ENCODE measurements around the gene NKX6-2.

NKX6-2 gene

GRCh38 chr10:132764108-132764507 is 21.8 kb downstream of the NKX6-2 start:
- H3K27me3 ChIP-seq (ENCODE audit: control insufficient read depth, insufficient read depth, low read length), result no peaks in the 10 kb centered on the region
- H3K4me3 ChIP-seq (ENCODE audit: low read depth, low read length), result no peak overlapping the region
- H3K4me1 ChIP-seq (ENCODE audit: control insufficient read depth, insufficient read depth, low read length), result no peaks in the 10 kb centered on the region
- H3K36me3 ChIP-seq (ENCODE audit: control insufficient read depth, insufficient read depth, low read length), result no peaks in the 10 kb centered on the region
- H3K9ac ChIP-seq (ENCODE audit: low read length), result no peak overlapping the region
- no peak overlapping the region for H3K27ac ChIP-seq (ENCODE audit: low read depth, low read length)
- peaks cover 7% of the 10 kb centered on the region; the same call in 1 of the 2 replicates for H3K9me3 ChIP-seq (ENCODE audit: control insufficient read depth, insufficient read depth, low read depth, low read length)

DNA sequence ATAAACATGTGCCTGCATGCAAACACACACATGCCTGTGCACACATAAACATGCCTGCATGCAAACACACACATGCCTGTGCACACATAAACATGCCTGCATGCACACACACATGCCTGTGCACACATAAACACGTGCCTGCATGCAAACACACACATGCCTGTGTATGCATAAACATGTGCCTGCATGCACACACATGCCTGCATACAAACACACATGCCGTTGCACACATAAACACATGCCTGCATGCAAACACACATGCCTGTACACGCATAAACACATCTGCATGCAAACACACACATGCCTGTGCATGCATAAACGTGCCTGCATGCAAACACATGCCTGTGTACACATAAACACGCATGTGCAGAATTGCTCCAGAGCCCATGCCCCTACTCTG is 22.4 kb downstream of the NKX6-2 start:
- no peaks in the 10 kb centered on the region for H3K27me3 ChIP-seq (ENCODE audit: control insufficient read depth, insufficient read depth, low read length)
- peaks cover 7% of the 10 kb centered on the region; the same call in 1 of the 2 replicates for H3K9me3 ChIP-seq (ENCODE audit: control insufficient read depth, insufficient read depth, low read depth, low read length)
- no peak overlapping the region for H3K4me3 ChIP-seq (ENCODE audit: low read depth, low read length)
- no peaks in the 10 kb centered on the region for H3K4me1 ChIP-seq (ENCODE audit: control insufficient read depth, insufficient read depth, low read length)
- H3K9ac ChIP-seq (ENCODE audit: low read length), result no peak overlapping the region
- H3K27ac ChIP-seq (ENCODE audit: low read depth, low read length), result no peak overlapping the region
- no peaks in the 10 kb centered on the region for H3K36me3 ChIP-seq (ENCODE audit: control insufficient read depth, insufficient read depth, low read length)

DNA sequence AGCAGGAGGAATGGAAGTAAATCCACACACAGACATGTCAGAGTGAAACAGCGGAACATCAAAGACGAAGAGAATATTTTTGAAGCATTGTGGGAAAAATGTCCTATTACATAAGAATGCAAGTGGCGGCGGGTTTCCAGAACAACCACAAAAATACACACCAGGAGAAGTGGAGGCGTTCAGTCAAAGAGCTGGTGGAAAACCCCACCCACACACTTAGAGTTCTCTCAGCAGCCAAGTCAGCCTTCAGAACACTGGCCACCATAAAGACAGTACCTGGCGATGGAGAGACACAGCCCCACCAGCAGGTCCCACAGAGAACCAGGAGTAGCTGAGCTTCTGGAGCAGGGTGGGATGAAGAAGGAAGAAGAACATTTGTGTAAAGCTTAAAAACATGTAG is 23.7 kb downstream of the NKX6-2 start:
- Histone ChIP-seq H3K36me3 (ENCODE audit: control insufficient read depth, insufficient read depth, low read length) (no peaks in the 10 kb centered on the region), H3K27me3 (ENCODE audit: control insufficient read depth, insufficient read depth, low read length) (no peaks in the 10 kb centered on the region), H3K27ac (ENCODE audit: low read depth, low read length) (no peak overlapping the region), H3K9me3 (ENCODE audit: control insufficient read depth, insufficient read depth, low read depth, low read length) (peaks cover 7% of the 10 kb centered on the region; the same call in 1 of the 2 replicates), H3K4me3 (ENCODE audit: low read depth, low read length) (no peak overlapping the region), H3K9ac (ENCODE audit: low read length) (no peak overlapping the region), H3K4me1 (ENCODE audit: control insufficient read depth, insufficient read depth, low read length) (no peaks in the 10 kb centered on the region)

DNA sequence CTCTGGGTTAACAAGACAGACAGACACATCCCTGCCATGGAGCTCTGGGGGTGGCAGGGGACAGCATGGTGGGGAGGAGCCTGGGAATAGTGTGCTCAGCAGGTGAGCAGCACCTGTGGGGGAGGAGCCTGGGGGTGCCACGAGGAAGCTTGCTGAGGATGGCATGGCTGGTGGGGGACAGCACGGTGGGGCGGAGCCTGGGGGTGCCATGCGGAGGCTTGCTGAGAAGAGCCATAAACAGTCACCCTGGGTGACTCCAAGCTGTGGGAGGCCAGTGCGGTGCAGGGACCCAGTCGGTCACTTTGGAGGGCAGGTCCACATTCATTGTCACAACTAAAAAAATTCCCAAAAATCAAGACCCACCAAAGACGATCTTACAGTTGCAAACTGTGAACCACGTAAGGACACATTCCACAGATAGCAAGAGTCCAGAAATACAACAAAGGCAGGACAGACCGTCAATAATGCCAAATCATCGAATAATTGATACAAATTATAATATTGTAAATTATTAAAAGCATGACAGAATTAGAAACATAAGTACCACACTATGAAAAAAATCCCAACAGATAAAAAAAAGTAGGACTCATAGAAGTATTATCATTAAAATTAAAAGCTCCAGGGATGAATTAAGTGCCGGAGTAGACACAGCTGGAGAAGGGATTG is 24.4 kb downstream of the NKX6-2 start:
- no peaks in the 10 kb centered on the region for H3K27me3 ChIP-seq (ENCODE audit: control insufficient read depth, insufficient read depth, low read length)
- no peak overlapping the region for H3K27ac ChIP-seq (ENCODE audit: low read depth, low read length)
- 0 out of 2 replicates have a peak, but pooled peaks cover under 1% of the 10 kb centered on the region for H3K36me3 ChIP-seq (ENCODE audit: control insufficient read depth, insufficient read depth, low read length)
- no peak overlapping the region for H3K9ac ChIP-seq (ENCODE audit: low read length)
- no peaks in the 10 kb centered on the region for H3K4me1 ChIP-seq (ENCODE audit: control insufficient read depth, insufficient read depth, low read length)
- H3K9me3 ChIP-seq (ENCODE audit: control insufficient read depth, insufficient read depth, low read depth, low read length), result peaks cover 7% of the 10 kb centered on the region; the same call in 1 of the 2 replicates
- H3K4me3 ChIP-seq (ENCODE audit: low read depth, low read length), result no peak overlapping the region

DNA sequence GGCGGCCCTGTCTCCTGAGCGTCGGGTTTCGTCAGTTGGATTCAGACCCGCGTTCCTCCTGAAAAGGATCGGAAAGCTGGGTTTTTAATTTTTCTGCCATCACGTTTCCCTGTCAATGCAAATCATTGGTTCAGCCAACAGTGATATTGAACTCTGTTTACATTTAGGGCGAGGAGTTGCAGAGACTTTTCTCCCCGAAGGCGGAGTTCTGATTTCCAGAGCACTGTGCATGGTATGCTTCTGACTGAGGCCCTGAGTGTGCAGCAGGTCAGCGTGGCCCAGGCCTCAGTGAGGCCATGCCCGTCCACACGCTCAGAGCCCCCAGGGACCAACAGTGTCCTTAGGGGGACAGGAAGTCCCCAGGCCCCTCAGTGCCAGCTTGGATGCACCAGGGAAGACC is 27.1 kb downstream of the NKX6-2 start:
- H3K4me3 ChIP-seq (ENCODE audit: low read depth, low read length), result no peak overlapping the region
- H3K36me3 ChIP-seq (ENCODE audit: control insufficient read depth, insufficient read depth, low read length), result peaks cover 8% of the 10 kb centered on the region; the same call in 1 of the 2 replicates
- no peak overlapping the region for H3K27ac ChIP-seq (ENCODE audit: low read depth, low read length)
- no peaks in the 10 kb centered on the region for H3K4me1 ChIP-seq (ENCODE audit: control insufficient read depth, insufficient read depth, low read length)
- no peak overlapping the region for H3K9ac ChIP-seq (ENCODE audit: low read length)
- H3K27me3 ChIP-seq (ENCODE audit: control insufficient read depth, insufficient read depth, low read length), result no peaks in the 10 kb centered on the region
- H3K9me3 ChIP-seq (ENCODE audit: control insufficient read depth, insufficient read depth, low read depth, low read length), result peaks cover 18% of the 10 kb centered on the region; the same call in 1 of the 2 replicates

- Histone ChIP-seq H3K9me3 (ENCODE audit: control insufficient read depth, insufficient read depth, low read depth, low read length) (peaks cover 14% of the 10 kb centered on the region; the same call in 1 of the 2 replicates), H3K4me1 (ENCODE audit: control insufficient read depth, insufficient read depth, low read length) (no peaks in the 10 kb centered on the region), H3K4me3 (ENCODE audit: low read depth, low read length) (no peak overlapping the region), H3K36me3 (ENCODE audit: control insufficient read depth, insufficient read depth, low read length) (peaks cover 8% of the 10 kb centered on the region; the same call in 1 of the 2 replicates), H3K27me3 (ENCODE audit: control insufficient read depth, insufficient read depth, low read length) (no peaks in the 10 kb centered on the region), H3K27ac (ENCODE audit: low read depth, low read length) (no peak overlapping the region), H3K9ac (ENCODE audit: low read length) (no peak overlapping the region)
Measured at GRCh38 chr10:132757171-132757570, 28.8 kb downstream of the NKX6-2 start.

GRCh38 chr10:132756591-132756990 is 29.4 kb downstream of the NKX6-2 start:
- peaks cover 11% of the 10 kb centered on the region; the same call in 1 of the 2 replicates for H3K9me3 ChIP-seq (ENCODE audit: control insufficient read depth, insufficient read depth, low read depth, low read length)
- H3K27ac ChIP-seq (ENCODE audit: low read depth, low read length), result no peak overlapping the region
- H3K27me3 ChIP-seq (ENCODE audit: control insufficient read depth, insufficient read depth, low read length), result no peaks in the 10 kb centered on the region
- peaks cover 8% of the 10 kb centered on the region; the same call in 1 of the 2 replicates for H3K36me3 ChIP-seq (ENCODE audit: control insufficient read depth, insufficient read depth, low read length)
- no peaks in the 10 kb centered on the region for H3K4me1 ChIP-seq (ENCODE audit: control insufficient read depth, insufficient read depth, low read length)
- no peak overlapping the region for H3K4me3 ChIP-seq (ENCODE audit: low read depth, low read length)
- no peak overlapping the region for H3K9ac ChIP-seq (ENCODE audit: low read length)

- H3K4me3 ChIP-seq (ENCODE audit: low read depth, low read length), result no peak overlapping the region
- H3K27me3 ChIP-seq (ENCODE audit: control insufficient read depth, insufficient read depth, low read length), result no peaks in the 10 kb centered on the region
- peaks cover 11% of the 10 kb centered on the region; the same call in 1 of the 2 replicates for H3K9me3 ChIP-seq (ENCODE audit: control insufficient read depth, insufficient read depth, low read depth, low read length)
- H3K4me1 ChIP-seq (ENCODE audit: control insufficient read depth, insufficient read depth, low read length), result no peaks in the 10 kb centered on the region
- H3K27ac ChIP-seq (ENCODE audit: low read depth, low read length), result no peak overlapping the region
- no peak overlapping the region for H3K9ac ChIP-seq (ENCODE audit: low read length)
- peaks cover 8% of the 10 kb centered on the region; the same call in 1 of the 2 replicates for H3K36me3 ChIP-seq (ENCODE audit: control insufficient read depth, insufficient read depth, low read length)
Measured at GRCh38 chr10:132755166-132755711, 30.7 kb downstream of the NKX6-2 start.

GRCh38 chr10:132754071-132754470 is 31.9 kb downstream of the NKX6-2 start:
- H3K27ac ChIP-seq (ENCODE audit: low read depth, low read length), result no peak overlapping the region
- H3K9me3 ChIP-seq (ENCODE audit: control insufficient read depth, insufficient read depth, low read depth, low read length), result peaks cover 11% of the 10 kb centered on the region; the same call in 1 of the 2 replicates
- H3K27me3 ChIP-seq (ENCODE audit: control insufficient read depth, insufficient read depth, low read length), result no peaks in the 10 kb centered on the region
- no peaks in the 10 kb centered on the region for H3K4me1 ChIP-seq (ENCODE audit: control insufficient read depth, insufficient read depth, low read length)
- H3K9ac ChIP-seq (ENCODE audit: low read length), result no peak overlapping the region
- H3K36me3 ChIP-seq (ENCODE audit: control insufficient read depth, insufficient read depth, low read length), result peaks cover 14% of the 10 kb centered on the region; the same call in 1 of the 2 replicates
- no peak overlapping the region for H3K4me3 ChIP-seq (ENCODE audit: low read depth, low read length)

- H3K27me3 ChIP-seq (ENCODE audit: control insufficient read depth, insufficient read depth, low read length), result no peaks in the 10 kb centered on the region
- H3K27ac ChIP-seq (ENCODE audit: low read depth, low read length), result no peak overlapping the region
- H3K4me3 ChIP-seq (ENCODE audit: low read depth, low read length), result no peak overlapping the region
- H3K9me3 ChIP-seq (ENCODE audit: control insufficient read depth, insufficient read depth, low read depth, low read length), result peaks cover 11% of the 10 kb centered on the region; the same call in 1 of the 2 replicates
- H3K36me3 ChIP-seq (ENCODE audit: control insufficient read depth, insufficient read depth, low read length), result peaks cover 14% of the 10 kb centered on the region; the same call in 1 of the 2 replicates
- H3K4me1 ChIP-seq (ENCODE audit: control insufficient read depth, insufficient read depth, low read length), result no peaks in the 10 kb centered on the region
- H3K9ac ChIP-seq (ENCODE audit: low read length), result no peak overlapping the region
Measured at GRCh38 chr10:132753596-132753995, 32.4 kb downstream of the NKX6-2 start.

- H3K27me3 ChIP-seq (ENCODE audit: control insufficient read depth, insufficient read depth, low read length), result no peaks in the 10 kb centered on the region
- H3K4me1 ChIP-seq (ENCODE audit: control insufficient read depth, insufficient read depth, low read length), result no peaks in the 10 kb centered on the region
- no peak overlapping the region for H3K4me3 ChIP-seq (ENCODE audit: low read depth, low read length)
- H3K9me3 ChIP-seq (ENCODE audit: control insufficient read depth, insufficient read depth, low read depth, low read length), result peaks cover 11% of the 10 kb centered on the region; the same call in 1 of the 2 replicates
- peaks cover 14% of the 10 kb centered on the region; the same call in 1 of the 2 replicates for H3K36me3 ChIP-seq (ENCODE audit: control insufficient read depth, insufficient read depth, low read length)
- no peak overlapping the region for H3K27ac ChIP-seq (ENCODE audit: low read depth, low read length)
- no peak overlapping the region for H3K9ac ChIP-seq (ENCODE audit: low read length)
Measured at GRCh38 chr10:132752961-132753360, 33.0 kb downstream of the NKX6-2 start.
